Naive thymus-derived CD8-positive, alpha-beta T cell (primary cell): Measurements from ENCODE around the gene OPCML. TPM values are rescaled to one million over a fixed set of nuclear protein-coding genes. Genes with fewer than 3 reads are reported as not detected.

ENCODE experiments used
- ATAC-seq, 2 donors: fragments of 150-1000 bp; cut with Tn5 transposase in 1 of 2; sonication (Bioruptor Pico), chemical (Tn5 transposase) in 1 of 2; 1 replicate in 1 of 2; 2 replicates in 1 of 2; pipeline ENCODE4 v1.10.0; 2021; ENCODE audit warnings: mild to moderate bottlenecking in 2 of 2, moderate library complexity in 2 of 2
- POLR2A ChIA-PET: fragments of 350-600 bp; sonication (Branson Sonifier 250); formaldehyde crosslinking; loops from one replicate; lab custom pipeline; 2021; ENCODE audit warnings: antibody characterized with exemption; lab: Charles Lee
- DNase-seq, 10 donors: peaks; one replicate each; pipeline versions ENCODE4 v3.0.0 to v3.0.0-alpha.2; 2020 to 2022
- H3K27ac Mint-ChIP-seq, 10 donors: one replicate each; pipeline ENCODE4 v1.8.0; 2020 to 2022; ENCODE audit warnings: mild to moderate bottlenecking in 10 of 10, mixed read lengths in 10 of 10, moderate library complexity in 4 of 10, inconsistent platforms in 1 of 10
- H3K27me3 Mint-ChIP-seq, 5 donors: one replicate each; pipeline ENCODE4 v1.8.0; 2021 to 2022; ENCODE audit warnings: mixed read lengths in 5 of 5
- H3K36me3 Mint-ChIP-seq, 3 donors: one replicate each; pipeline ENCODE4 v1.8.0; 2020 to 2022; ENCODE audit warnings: mixed read lengths in 3 of 3, mild to moderate bottlenecking in 2 of 3, inconsistent platforms in 1 of 3
- H3K4me1 Mint-ChIP-seq, 4 donors: one replicate each; pipeline ENCODE4 v1.8.0; 2021 to 2022; ENCODE audit warnings: mixed read lengths in 4 of 4
- H3K4me3 Mint-ChIP-seq, 10 donors: one replicate each; pipeline ENCODE4 v1.8.0; 2020 to 2022; ENCODE audit warnings: mild to moderate bottlenecking in 10 of 10, mixed read lengths in 10 of 10, moderate library complexity in 6 of 10, inconsistent platforms in 1 of 10
- H3K9me3 Mint-ChIP-seq, 9 donors: one replicate each; pipeline ENCODE4 v1.8.0; 2020 to 2022; ENCODE audit warnings: mixed read lengths in 9 of 9, mild to moderate bottlenecking in 3 of 9, inconsistent platforms in 1 of 9, moderate library complexity in 1 of 9
- polyA plus RNA-seq, 3 donors: library from polyadenylated mRNA; unstranded; fragments of 300-500 nt; fragmentation: Illumina TruSeq; gene quantifications; one replicate each; pipeline ENCODE4 v1.2.3, GENCODE V29; 2021
- total RNA-seq, 8 experiments: library from RNA in 2 of 8; stranded (reverse) in 2 of 8; gene quantifications; one replicate each; pipeline ENCODE4 v1.2.3 and lab custom pipeline; 2021 to 2026

OPCML gene
- total and polyA plus RNA-seq, 5 experiments from 2014 or later, result not detected

DNA sequence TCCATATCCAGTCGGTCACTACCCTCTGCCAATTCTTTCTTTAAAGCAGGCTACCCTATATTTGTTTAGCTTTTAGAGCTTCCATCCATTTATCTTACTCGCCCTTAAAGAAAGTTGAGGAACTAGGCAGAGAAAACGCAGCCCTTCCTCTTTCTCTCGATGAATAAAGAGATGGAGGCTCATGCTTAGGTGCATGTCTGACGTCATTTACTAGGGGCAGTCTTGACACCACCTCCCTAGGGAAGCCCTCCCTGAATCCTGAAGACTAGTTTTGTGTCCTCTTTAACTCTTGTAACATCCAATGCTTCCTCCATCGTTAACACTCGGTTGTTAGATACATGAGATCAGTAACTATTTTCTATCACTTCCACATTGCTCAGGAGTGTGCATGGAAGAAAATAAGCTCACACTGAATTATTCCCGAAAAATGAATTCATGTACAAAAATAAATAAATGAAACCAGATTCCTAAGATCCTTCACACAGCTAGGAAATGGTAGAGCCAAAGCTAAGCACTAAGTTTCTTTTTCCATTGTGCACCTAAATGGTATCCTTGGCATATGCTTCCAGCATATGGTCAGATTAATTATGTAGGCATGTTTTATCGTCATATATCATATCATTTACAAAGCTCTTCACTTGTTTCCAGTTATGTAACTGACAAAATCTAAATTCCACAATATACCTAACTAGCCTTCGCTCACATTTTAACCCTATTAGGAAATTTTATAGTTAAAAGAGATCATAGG is 291.2 kb downstream of the OPCML start:
- POLR2A ChIA-PET, result no interaction called here
- peaks cover 2 to 15% (median 4%) of the 10 kb centered on the region in 5 donors for H3K27me3 Mint-ChIP-seq
- H3K27ac Mint-ChIP-seq, result no peak overlapping the region
- peaks cover 0 to 2% (median 0%) of the 10 kb centered on the region in 3 donors for H3K36me3 Mint-ChIP-seq
- H3K9me3 Mint-ChIP-seq, result peaks cover 0 to 5% (median 0%) of the 10 kb centered on the region in 9 donors
- ATAC-seq (no peak), DNase-seq (no peak)
- H3K4me3 Mint-ChIP-seq, result no peak overlapping the region
- H3K4me1 Mint-ChIP-seq, result no peaks in the 10 kb centered on the region

DNA sequence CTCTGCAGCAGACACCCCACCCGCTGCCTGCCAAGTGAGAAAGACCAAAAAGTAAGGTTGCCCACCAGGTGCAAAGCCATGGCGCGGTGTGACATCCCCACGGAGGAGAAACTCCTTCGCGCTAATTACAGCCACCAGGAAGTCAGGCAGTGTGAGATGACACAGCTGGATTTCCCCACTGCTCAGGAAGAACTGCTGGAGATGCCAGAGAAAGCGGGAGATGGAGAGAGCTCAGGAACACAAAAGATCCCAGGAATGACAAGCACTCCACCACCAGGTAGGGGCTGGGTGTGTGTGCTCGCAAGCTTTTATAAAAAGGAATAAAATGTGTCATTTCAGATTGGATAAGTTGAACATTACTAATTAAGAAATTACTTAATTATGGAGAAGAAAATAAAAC is 292.7 kb downstream of the OPCML start:
- no peak for ATAC-seq
- H3K9me3 Mint-ChIP-seq, result peaks cover 0 to 5% (median 1%) of the 10 kb centered on the region in 9 donors
- H3K36me3 Mint-ChIP-seq, result peaks cover 0 to 2% (median 0%) of the 10 kb centered on the region in 3 donors
- no peak overlapping the region for H3K27ac Mint-ChIP-seq
- H3K4me3 Mint-ChIP-seq, result no peak overlapping the region
- no peak for DNase-seq
- POLR2A ChIA-PET, result no interaction called here
- H3K4me1 Mint-ChIP-seq, result no peaks in the 10 kb centered on the region
- peaks cover 2 to 15% (median 5%) of the 10 kb centered on the region in 5 donors for H3K27me3 Mint-ChIP-seq

DNA sequence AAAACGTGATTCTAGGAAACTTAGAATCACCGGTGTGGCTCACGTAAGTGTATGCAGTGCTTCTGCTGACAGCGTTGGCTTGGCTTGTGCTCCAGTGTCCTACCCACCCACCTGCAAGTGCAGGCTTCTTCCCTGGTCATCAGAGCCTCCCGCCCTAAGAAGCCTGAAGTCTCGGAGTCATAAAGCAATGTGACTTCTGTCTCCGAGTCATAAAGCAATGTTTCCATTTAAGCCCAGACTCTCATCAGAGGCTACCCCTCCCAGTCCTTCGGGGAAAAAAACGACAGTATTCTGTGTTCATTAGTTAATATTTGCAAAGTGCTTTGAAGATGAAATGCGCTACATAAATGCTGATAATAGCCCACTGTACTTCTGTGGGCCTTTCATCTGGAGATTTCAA is 293.8 kb downstream of the OPCML start:
- POLR2A ChIA-PET, result no interaction called here
- Mint-ChIP-seq H3K4me1 (no peaks in the 10 kb centered on the region), H3K27ac (no peak overlapping the region), H3K9me3 (peaks cover 0 to 10% (median 2%) of the 10 kb centered on the region in 9 donors), H3K4me3 (no peak overlapping the region), H3K36me3 (peaks cover 0 to 1% (median 0%) of the 10 kb centered on the region in 3 donors), H3K27me3 (peaks cover 2 to 18% (median 5%) of the 10 kb centered on the region in 5 donors)
- DNase-seq, result no peak
- no peak for ATAC-seq

DNA sequence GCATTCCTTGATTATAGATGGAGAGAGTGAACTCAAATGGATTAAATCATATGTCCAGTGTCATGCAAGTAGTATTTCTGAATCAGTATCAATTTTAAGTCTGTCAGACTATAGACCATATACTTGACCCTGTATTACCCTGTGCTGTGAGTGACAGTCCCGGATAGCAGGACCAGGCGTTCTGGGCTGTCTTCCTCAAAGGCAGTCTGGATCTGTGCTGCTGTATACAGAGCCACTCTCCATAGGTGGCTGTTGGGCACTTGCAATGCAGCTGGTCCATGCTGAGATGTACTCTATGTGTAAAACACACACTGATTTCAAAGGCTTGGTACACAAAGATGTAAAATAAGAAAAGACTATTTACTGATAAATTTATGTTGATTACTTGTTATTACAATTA is 294.3 kb downstream of the OPCML start:
- Mint-ChIP-seq H3K36me3 (no peaks in the 10 kb centered on the region), H3K9me3 (peaks cover 0 to 11% (median 2%) of the 10 kb centered on the region in 9 donors), H3K27me3 (peaks cover 2 to 18% (median 5%) of the 10 kb centered on the region in 5 donors), H3K4me3 (no peak overlapping the region), H3K4me1 (no peaks in the 10 kb centered on the region), H3K27ac (no peak overlapping the region)
- ATAC-seq, result no peak
- DNase-seq, result no peak
- POLR2A ChIA-PET, result no interaction called here

DNA sequence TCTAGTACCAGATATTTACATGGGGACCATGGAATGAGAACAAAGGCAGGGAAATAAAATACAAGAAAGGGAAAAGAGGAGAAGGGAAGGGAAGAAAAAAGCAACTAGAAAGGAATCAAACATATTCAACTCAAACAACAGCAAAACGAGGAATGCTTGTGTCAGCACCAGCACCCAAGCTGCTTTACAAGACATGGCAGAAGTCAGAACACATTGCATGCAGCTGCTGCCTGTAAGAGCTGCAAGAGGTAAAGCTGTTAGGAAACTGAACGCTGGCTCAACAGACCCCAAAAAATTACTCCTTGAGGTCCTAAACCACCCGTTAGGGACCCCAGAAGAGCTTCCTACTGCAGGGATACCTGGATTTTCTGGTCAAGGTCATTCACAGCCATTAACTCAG is 296.9 kb downstream of the OPCML start:
- H3K9me3 Mint-ChIP-seq, result peaks cover 0 to 11% (median 4%) of the 10 kb centered on the region in 9 donors
- DNase-seq, result no peak
- H3K27ac Mint-ChIP-seq, result no peak overlapping the region
- peaks cover 0 to 14% (median 2%) of the 10 kb centered on the region in 5 donors for H3K27me3 Mint-ChIP-seq
- H3K4me3 Mint-ChIP-seq, result no peak overlapping the region
- no peaks in the 10 kb centered on the region for H3K4me1 Mint-ChIP-seq
- POLR2A ChIA-PET, result no interaction called here
- no peak for ATAC-seq
- no peaks in the 10 kb centered on the region for H3K36me3 Mint-ChIP-seq

- ATAC-seq, result no peak
- POLR2A ChIA-PET, result no interaction called here
- Mint-ChIP-seq H3K27ac (no peak overlapping the region), H3K4me1 (no peaks in the 10 kb centered on the region), H3K4me3 (no peak overlapping the region), H3K9me3 (peaks cover 0 to 11% (median 4%) of the 10 kb centered on the region in 9 donors), H3K27me3 (peaks cover 0 to 12% (median 1%) of the 10 kb centered on the region in 5 donors), H3K36me3 (no peaks in the 10 kb centered on the region)
- DNase-seq, result no peak
Observed at GRCh38 chr11:133234883-133235282, 297.4 kb downstream of the OPCML start.

GRCh38 chr11:133232665-133233064 is 299.6 kb downstream of the OPCML start:
- Mint-ChIP-seq H3K27ac (no peak overlapping the region), H3K36me3 (no peaks in the 10 kb centered on the region), H3K27me3 (peaks cover 0 to 12% (median 3%) of the 10 kb centered on the region in 5 donors), H3K9me3 (peaks cover 0 to 11% (median 4%) of the 10 kb centered on the region in 9 donors), H3K4me3 (no peak overlapping the region), H3K4me1 (no peaks in the 10 kb centered on the region)
- ATAC-seq, result no peak
- no peak for DNase-seq
- POLR2A ChIA-PET, result no interaction called here

DNA sequence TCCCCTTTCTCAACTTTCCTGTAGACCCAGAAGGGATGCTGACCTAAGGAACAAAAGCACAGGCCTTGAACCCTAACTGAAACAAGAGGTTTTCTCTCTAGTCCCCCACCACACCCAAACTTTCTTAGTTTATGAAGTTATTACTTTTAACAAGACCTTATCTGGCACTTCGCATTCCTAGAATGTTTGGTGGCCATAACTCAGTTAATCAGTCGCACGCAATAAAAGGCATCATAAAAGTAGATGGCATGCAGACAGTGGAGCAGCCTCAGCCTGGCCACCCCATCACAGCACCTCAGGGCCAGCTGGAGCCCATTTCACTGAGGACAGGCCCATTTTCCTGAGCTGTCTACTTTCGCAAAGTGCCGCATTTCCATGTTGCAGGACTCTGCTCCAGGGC is 301.9 kb downstream of the OPCML start:
- Mint-ChIP-seq H3K27ac (no peak overlapping the region), H3K36me3 (peaks cover 0 to 4% (median 0%) of the 10 kb centered on the region in 3 donors), H3K4me3 (no peak overlapping the region), H3K4me1 (no peaks in the 10 kb centered on the region), H3K9me3 (peaks cover 0 to 11% (median 4%) of the 10 kb centered on the region in 9 donors), H3K27me3 (peaks cover 0 to 16% (median 3%) of the 10 kb centered on the region in 5 donors)
- POLR2A ChIA-PET, result no interaction called here
- ATAC-seq (no peak), DNase-seq (no peak)

- H3K4me1 Mint-ChIP-seq, result no peaks in the 10 kb centered on the region
- no peak overlapping the region for H3K27ac Mint-ChIP-seq
- DNase-seq, result no peak
- no peak for ATAC-seq
- H3K4me3 Mint-ChIP-seq, result no peak overlapping the region
- POLR2A ChIA-PET, result no interaction called here
- H3K36me3 Mint-ChIP-seq, result peaks cover 0 to 4% (median 0%) of the 10 kb centered on the region in 3 donors
- H3K9me3 Mint-ChIP-seq, result peaks cover 0 to 4% (median 2%) of the 10 kb centered on the region in 9 donors
- H3K27me3 Mint-ChIP-seq, result peaks cover 0 to 14% (median 0%) of the 10 kb centered on the region in 5 donors
Observed at GRCh38 chr11:133228471-133229329, 303.6 kb downstream of the OPCML start.

DNA sequence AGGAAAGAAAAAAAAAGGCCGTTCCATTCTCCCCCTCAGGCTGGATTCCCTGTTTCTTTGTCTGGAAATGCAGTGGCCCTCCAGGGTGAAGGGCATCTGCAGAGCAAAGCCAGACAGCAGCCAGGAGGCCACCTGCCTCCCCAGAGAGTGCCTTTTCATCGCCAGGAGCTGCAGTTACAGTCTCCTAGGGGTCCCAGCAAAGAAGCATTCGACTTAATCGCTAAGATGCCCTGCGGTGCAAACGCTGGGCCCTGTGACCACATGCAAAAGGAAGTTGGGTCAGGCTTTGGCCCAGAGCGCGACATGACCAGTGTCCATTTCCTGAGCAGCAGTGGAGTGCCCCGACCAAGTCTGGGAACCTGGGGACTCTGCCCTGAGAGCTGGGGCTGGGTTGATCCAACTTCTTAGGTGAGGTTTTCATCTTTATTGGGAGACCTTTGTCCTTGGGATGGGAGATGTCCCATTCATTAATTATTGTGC is 304.6 kb downstream of the OPCML start:
- no peak overlapping the region for H3K27ac Mint-ChIP-seq
- H3K4me1 Mint-ChIP-seq, result no peaks in the 10 kb centered on the region
- peaks cover 0 to 4% (median 0%) of the 10 kb centered on the region in 3 donors for H3K36me3 Mint-ChIP-seq
- DNase-seq, result no peak
- H3K9me3 Mint-ChIP-seq, result peaks cover 0 to 4% (median 0%) of the 10 kb centered on the region in 9 donors
- no peak for ATAC-seq
- POLR2A ChIA-PET, result no interaction called here
- H3K27me3 Mint-ChIP-seq, result peaks cover 0 to 12% (median 5%) of the 10 kb centered on the region in 5 donors
- no peak overlapping the region for H3K4me3 Mint-ChIP-seq

DNA sequence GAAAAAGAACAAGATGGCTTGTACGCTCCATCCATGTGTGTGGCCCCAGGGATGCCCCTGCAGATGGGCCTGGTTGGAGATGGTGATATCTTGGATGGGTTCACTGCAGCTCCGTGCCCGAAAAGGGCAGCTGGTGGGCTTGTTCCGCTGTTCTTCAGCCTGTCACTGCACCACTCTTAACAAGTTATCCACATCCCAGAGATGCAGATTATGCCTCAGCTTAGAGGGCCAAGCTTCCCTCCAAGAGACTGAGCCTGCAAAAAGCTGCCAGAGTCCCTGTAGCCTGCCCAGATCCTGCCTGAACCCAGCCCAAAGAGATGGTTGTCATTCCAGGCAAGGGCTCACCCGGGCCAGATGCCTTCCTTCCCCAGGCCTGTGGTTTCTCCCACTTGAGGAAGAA is 308.0 kb downstream of the OPCML start:
- H3K27me3 Mint-ChIP-seq, result peaks cover 0 to 21% (median 3%) of the 10 kb centered on the region in 5 donors
- H3K4me1 Mint-ChIP-seq, result no peaks in the 10 kb centered on the region
- no peak overlapping the region for H3K4me3 Mint-ChIP-seq
- no peak overlapping the region for H3K27ac Mint-ChIP-seq
- DNase-seq, result no peak
- peaks cover 0 to 4% (median 0%) of the 10 kb centered on the region in 3 donors for H3K36me3 Mint-ChIP-seq
- peaks cover 0 to 2% (median 0%) of the 10 kb centered on the region in 9 donors for H3K9me3 Mint-ChIP-seq
- POLR2A ChIA-PET, result no interaction called here
- no peak for ATAC-seq

DNA sequence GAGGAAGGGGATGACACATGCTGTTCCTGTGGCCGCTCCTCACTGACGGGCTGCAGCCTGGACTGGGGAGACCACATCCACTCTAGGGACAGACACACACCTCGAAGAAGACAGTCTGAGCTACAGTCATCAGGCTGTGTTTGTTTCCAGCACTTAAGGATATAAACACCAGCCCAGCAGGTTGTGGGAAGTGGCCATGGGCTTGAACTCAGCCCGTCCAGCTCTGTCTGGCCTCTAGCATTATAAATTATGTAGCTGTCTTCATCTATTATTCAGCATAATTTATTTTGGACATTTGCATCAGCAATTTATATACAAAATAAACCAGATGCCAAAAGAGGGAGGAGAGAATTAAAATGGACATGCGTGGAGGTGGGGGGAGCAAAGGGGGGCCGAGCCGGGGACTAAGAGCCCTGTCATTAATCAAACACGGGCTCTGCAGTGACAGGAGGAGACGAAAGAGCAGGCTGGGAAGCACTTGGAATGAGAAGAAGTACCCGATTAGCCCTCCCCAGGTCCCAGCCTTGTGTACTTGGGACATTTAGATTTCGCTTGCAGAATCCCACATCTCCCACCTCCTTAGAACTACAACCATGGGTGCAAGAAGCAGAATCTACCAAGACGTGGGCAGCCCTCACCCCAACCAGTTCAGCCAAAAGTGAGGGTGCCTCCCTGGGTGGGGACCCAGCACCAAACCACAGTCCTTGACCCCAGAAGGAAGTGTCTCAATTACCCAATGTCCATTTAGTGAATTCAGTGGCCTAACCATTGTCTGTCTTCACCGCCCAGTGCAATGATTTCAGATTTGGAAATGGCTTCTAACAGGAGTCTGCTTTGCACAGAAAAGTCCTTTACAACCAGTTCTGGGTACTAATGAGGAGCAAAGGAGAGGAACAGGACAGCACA is 309.6 kb downstream of the OPCML start:
- POLR2A ChIA-PET, result no interaction called here

More for the DNA sequence above, 309.6 kb downstream of the OPCML start:
- Mint-ChIP-seq H3K27ac (peak overlapping the region in 1 of 10 donors; percentile 19), H3K27me3 (peaks cover 0 to 30% (median 4%) of the 10 kb centered on the region in 5 donors), H3K9me3 (peaks cover 0 to 4% (median 0%) of the 10 kb centered on the region in 9 donors), H3K36me3 (peaks cover 0 to 4% (median 0%) of the 10 kb centered on the region in 3 donors), H3K4me1 (no peaks in the 10 kb centered on the region), H3K4me3 (no peak overlapping the region)
- no peak for DNase-seq
- no peak for ATAC-seq
